IMR-90 (cell line): ENCODE measurements around the gene NINJ2.

ENCODE experiments used
- BHLHE40 ChIP-seq: fragments of 150-350 bp; IDR thresholded peaks from 2 replicates; pipeline ENCODE4 v1.6.1; 2016; ENCODE audit warnings: mild to moderate bottlenecking, low read depth, low read length
- CEBPB ChIP-seq: IDR thresholded peaks from 2 replicates; pipeline ENCODE4 v1.6.1; 2012; ENCODE audit warnings: low read depth, low read length, improper control_type of control experiment
- FOS ChIP-seq: fragments of 150-350 bp; IDR thresholded peaks from 2 replicates; pipeline ENCODE4 v1.6.1; 2016; ENCODE audit warnings: low read depth, low read length
- MAZ ChIP-seq: IDR thresholded peaks from 2 replicates; pipeline ENCODE4 v1.6.1; 2012; ENCODE audit warnings: low read depth, mild to moderate bottlenecking, low read length, improper control_type of control experiment, moderate library complexity, borderline replicate concordance
- MXI1 ChIP-seq: IDR thresholded peaks from 2 replicates; pipeline ENCODE4 v1.6.1; 2012; ENCODE audit warnings: low read depth, mild to moderate bottlenecking, low read length, moderate library complexity, borderline replicate concordance
- NFE2L2 ChIP-seq: fragments of 150-350 bp; IDR thresholded peaks from 2 replicates; pipeline ENCODE4 v1.6.1; 2016; ENCODE audit warnings: low read depth, mild to moderate bottlenecking, low read length
- POLR2A ChIP-seq: IDR thresholded peaks from 2 replicates; pipeline ENCODE4 v1.6.1; 2012; ENCODE audit warnings: mild to moderate bottlenecking, low read depth, low read length
- RAD21 ChIP-seq: IDR thresholded peaks from 2 replicates; pipeline ENCODE4 v1.6.1; 2012; ENCODE audit warnings: low read length, improper control_type of control experiment
- RFX5 ChIP-seq: IDR thresholded peaks from 2 replicates; pipeline ENCODE4 v1.8.0; 2012; ENCODE audit warnings: low read depth, mild to moderate bottlenecking, low read length, moderate library complexity
- SMC3 ChIP-seq: fragments of 150-350 bp; IDR thresholded peaks from 2 replicates; pipeline ENCODE4 v1.6.1; 2016; ENCODE audit warnings: low read depth, mild to moderate bottlenecking, antibody characterized with exemption, low read length, moderate library complexity
- TF ChIP-seq, protein P1 (sequence below): conservative IDR thresholded peaks from 2 replicates; pipeline ENCODE4 v1.5.1; 2012; ENCODE audit warnings: mild to moderate bottlenecking, low read depth, low read length, improper control_type of control experiment
- TF ChIP-seq, protein P2 (sequence below): fragments of 150-350 bp; IDR thresholded peaks from 2 replicates; pipeline ENCODE4 v1.6.1; 2017; ENCODE audit warnings: mild to moderate bottlenecking, antibody characterized with exemption, low read length, low read depth
- TF ChIP-seq, protein P3 (sequence below): fragments of 150-350 bp; IDR thresholded peaks from 2 replicates; pipeline ENCODE4 v1.6.1; 2016; ENCODE audit warnings: low read depth, mild to moderate bottlenecking, low read length, moderate library complexity, borderline replicate concordance

DNA sequence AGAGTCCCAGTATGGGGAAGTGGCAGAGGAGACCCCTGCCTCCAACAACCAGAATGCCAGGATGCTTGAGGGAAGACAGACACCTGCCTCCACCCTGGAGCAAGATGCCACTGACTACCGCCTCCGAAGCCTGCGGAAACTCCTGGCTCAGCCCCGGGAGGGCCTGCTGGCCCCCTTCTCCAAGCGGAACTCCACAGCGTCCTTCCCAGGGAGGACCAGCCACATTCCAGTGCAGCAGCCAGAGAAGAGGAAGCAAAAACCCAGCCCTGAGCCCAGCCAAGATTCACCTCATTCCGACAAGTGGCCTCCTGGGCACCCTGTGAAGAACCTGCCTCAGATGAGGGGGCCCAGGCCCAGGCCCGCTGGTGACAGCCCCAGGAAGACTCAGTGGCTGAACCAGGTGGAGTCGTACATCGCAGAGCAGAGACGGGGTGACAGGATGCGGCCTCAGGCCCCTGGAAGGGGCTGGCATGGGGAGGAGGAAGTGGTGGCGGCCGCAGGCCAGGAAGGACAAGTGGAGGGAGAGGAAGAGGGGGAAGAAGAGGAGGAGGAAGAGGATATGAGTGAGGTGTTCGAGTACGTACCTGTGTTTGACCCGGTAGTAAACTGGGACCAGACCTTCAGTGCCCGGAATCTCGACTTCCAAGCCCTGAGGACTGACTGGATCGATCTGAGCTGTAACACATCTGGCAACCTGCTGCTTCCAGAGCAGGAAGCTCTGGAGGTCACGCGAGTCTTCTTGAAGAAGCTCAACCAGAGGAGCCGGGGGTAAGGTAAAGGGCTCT is 109.8 kb downstream of the NINJ2 start:
- no peak for TF ChIP-seq CEBPB
- TF ChIP-seq FOS, result no peak
- TF ChIP-seq, protein P1, sequence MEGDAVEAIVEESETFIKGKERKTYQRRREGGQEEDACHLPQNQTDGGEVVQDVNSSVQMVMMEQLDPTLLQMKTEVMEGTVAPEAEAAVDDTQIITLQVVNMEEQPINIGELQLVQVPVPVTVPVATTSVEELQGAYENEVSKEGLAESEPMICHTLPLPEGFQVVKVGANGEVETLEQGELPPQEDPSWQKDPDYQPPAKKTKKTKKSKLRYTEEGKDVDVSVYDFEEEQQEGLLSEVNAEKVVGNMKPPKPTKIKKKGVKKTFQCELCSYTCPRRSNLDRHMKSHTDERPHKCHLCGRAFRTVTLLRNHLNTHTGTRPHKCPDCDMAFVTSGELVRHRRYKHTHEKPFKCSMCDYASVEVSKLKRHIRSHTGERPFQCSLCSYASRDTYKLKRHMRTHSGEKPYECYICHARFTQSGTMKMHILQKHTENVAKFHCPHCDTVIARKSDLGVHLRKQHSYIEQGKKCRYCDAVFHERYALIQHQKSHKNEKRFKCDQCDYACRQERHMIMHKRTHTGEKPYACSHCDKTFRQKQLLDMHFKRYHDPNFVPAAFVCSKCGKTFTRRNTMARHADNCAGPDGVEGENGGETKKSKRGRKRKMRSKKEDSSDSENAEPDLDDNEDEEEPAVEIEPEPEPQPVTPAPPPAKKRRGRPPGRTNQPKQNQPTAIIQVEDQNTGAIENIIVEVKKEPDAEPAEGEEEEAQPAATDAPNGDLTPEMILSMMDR, result no peak
- TF ChIP-seq POLR2A, result no peak
- TF ChIP-seq RFX5, result no peak
- TF ChIP-seq RAD21, result no peak
- TF ChIP-seq MAZ, result no peak
- no peak for TF ChIP-seq SMC3
- TF ChIP-seq MXI1, result no peak
- TF ChIP-seq, protein P2, sequence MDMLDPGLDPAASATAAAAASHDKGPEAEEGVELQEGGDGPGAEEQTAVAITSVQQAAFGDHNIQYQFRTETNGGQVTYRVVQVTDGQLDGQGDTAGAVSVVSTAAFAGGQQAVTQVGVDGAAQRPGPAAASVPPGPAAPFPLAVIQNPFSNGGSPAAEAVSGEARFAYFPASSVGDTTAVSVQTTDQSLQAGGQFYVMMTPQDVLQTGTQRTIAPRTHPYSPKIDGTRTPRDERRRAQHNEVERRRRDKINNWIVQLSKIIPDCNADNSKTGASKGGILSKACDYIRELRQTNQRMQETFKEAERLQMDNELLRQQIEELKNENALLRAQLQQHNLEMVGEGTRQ, result no peak
- TF ChIP-seq BHLHE40, result no peak
- TF ChIP-seq, protein P3, sequence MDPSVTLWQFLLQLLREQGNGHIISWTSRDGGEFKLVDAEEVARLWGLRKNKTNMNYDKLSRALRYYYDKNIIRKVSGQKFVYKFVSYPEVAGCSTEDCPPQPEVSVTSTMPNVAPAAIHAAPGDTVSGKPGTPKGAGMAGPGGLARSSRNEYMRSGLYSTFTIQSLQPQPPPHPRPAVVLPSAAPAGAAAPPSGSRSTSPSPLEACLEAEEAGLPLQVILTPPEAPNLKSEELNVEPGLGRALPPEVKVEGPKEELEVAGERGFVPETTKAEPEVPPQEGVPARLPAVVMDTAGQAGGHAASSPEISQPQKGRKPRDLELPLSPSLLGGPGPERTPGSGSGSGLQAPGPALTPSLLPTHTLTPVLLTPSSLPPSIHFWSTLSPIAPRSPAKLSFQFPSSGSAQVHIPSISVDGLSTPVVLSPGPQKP, result no peak
- no peak for TF ChIP-seq NFE2L2
